Measurements from ENCODE around the gene PDHX.

Gene PDHX

DNA sequence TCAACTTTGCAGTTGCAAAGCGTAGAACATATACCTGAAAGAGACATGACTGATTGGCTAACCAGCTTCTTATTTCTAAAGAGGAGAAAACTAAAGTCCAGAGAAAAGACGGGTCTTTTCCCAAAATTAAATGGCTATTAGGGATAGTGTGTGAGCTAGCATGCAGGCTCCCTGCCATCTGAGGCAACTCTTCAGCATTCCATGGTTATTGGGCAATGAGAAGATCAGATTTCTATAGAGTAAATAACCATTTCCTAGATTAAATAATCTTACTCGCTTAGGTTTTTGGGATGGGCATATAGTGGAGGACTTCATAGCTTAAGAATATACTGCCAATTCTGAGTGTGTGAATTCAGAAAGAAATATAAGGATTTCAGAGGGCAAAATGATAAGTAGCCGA lies 95.0 kb downstream of the PDHX start:
- TF ChIP-seq, protein P1, sequence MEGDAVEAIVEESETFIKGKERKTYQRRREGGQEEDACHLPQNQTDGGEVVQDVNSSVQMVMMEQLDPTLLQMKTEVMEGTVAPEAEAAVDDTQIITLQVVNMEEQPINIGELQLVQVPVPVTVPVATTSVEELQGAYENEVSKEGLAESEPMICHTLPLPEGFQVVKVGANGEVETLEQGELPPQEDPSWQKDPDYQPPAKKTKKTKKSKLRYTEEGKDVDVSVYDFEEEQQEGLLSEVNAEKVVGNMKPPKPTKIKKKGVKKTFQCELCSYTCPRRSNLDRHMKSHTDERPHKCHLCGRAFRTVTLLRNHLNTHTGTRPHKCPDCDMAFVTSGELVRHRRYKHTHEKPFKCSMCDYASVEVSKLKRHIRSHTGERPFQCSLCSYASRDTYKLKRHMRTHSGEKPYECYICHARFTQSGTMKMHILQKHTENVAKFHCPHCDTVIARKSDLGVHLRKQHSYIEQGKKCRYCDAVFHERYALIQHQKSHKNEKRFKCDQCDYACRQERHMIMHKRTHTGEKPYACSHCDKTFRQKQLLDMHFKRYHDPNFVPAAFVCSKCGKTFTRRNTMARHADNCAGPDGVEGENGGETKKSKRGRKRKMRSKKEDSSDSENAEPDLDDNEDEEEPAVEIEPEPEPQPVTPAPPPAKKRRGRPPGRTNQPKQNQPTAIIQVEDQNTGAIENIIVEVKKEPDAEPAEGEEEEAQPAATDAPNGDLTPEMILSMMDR (conservative IDR thresholded peaks at IDR 0.05; ENCODE audit: low read length) = no peak
- no peak for TF ChIP-seq EZH2phosphoT487 (IDR thresholded peaks at IDR 0.05; ENCODE audit: borderline replicate concordance)
- Histone ChIP-seq H3K4me2 (ENCODE audit: low read depth, low read length, poor library complexity, severe bottlenecking) (no peak overlapping the region), H3K79me2 (ENCODE audit: insufficient read depth, low read length) (no peaks in the 10 kb centered on the region), H3F3A (ENCODE audit: low read depth) (no peaks in the 10 kb centered on the region), H3K4me1 (ENCODE audit: insufficient read depth, low read length, poor library complexity, severe bottlenecking) (peaks cover 11% of the 10 kb centered on the region), H3K27me3 (ENCODE audit: insufficient read depth, low read length, poor library complexity, severe bottlenecking) (no peaks in the 10 kb centered on the region), H3K4me3 (ENCODE audit: low read length, poor library complexity, severe bottlenecking) (no peak overlapping the region), H3K36me3 (ENCODE audit: insufficient read depth, low read length) (no peaks in the 10 kb centered on the region), H3K9ac (ENCODE audit: low read depth, low read length, poor library complexity, severe bottlenecking) (no peak overlapping the region), H4K20me1 (ENCODE audit: insufficient read depth, low read length, poor library complexity, severe bottlenecking) (no peaks in the 10 kb centered on the region), H3K9me2 (replicated peaks; ENCODE audit: low read depth, low read length) (no peaks in the 10 kb centered on the region), H3K9me3 (ENCODE audit: insufficient read depth, low read depth, low read length) (no peaks in the 10 kb centered on the region), H2AFZ (ENCODE audit: low read length) (no peak overlapping the region)

DNA sequence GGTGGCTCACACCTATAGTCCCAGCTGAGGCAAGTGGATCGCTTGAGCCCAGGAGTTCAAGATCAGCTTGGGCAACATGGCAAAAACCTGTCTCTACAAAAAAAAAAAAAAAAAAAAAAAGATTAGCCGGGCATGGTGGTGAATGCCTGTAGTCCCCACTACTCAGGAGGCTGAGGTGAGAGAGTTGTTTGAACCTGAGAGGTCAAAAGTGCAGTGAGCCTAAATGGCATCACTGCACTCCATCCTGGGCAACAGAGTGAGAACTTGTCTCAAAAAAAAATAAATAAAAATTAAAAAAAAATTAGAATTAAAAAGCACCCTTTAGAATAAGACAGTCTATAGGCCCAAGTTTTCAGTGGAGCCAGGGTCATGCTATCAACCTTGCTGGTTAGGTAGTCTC lies 95.5 kb downstream of the PDHX start:
- Histone ChIP-seq H3K4me1 (ENCODE audit: insufficient read depth, low read length, poor library complexity, severe bottlenecking) (peaks cover 11% of the 10 kb centered on the region), H4K20me1 (ENCODE audit: insufficient read depth, low read length, poor library complexity, severe bottlenecking) (no peaks in the 10 kb centered on the region), H3K9me3 (ENCODE audit: insufficient read depth, low read depth, low read length) (no peaks in the 10 kb centered on the region), H2AFZ (ENCODE audit: low read length) (no peak overlapping the region), H3K27me3 (ENCODE audit: insufficient read depth, low read length, poor library complexity, severe bottlenecking) (no peaks in the 10 kb centered on the region), H3K36me3 (ENCODE audit: insufficient read depth, low read length) (no peaks in the 10 kb centered on the region), H3F3A (ENCODE audit: low read depth) (no peaks in the 10 kb centered on the region), H3K4me3 (ENCODE audit: low read length, poor library complexity, severe bottlenecking) (no peak overlapping the region), H3K4me2 (ENCODE audit: low read depth, low read length, poor library complexity, severe bottlenecking) (no peak overlapping the region), H3K9ac (ENCODE audit: low read depth, low read length, poor library complexity, severe bottlenecking) (no peak overlapping the region), H3K79me2 (ENCODE audit: insufficient read depth, low read length) (no peaks in the 10 kb centered on the region), H3K9me2 (replicated peaks; ENCODE audit: low read depth, low read length) (no peaks in the 10 kb centered on the region)
- no peak for TF ChIP-seq EZH2phosphoT487 (IDR thresholded peaks at IDR 0.05; ENCODE audit: borderline replicate concordance)
- TF ChIP-seq, protein P1 (conservative IDR thresholded peaks at IDR 0.05; ENCODE audit: low read length) = no peak

DNA sequence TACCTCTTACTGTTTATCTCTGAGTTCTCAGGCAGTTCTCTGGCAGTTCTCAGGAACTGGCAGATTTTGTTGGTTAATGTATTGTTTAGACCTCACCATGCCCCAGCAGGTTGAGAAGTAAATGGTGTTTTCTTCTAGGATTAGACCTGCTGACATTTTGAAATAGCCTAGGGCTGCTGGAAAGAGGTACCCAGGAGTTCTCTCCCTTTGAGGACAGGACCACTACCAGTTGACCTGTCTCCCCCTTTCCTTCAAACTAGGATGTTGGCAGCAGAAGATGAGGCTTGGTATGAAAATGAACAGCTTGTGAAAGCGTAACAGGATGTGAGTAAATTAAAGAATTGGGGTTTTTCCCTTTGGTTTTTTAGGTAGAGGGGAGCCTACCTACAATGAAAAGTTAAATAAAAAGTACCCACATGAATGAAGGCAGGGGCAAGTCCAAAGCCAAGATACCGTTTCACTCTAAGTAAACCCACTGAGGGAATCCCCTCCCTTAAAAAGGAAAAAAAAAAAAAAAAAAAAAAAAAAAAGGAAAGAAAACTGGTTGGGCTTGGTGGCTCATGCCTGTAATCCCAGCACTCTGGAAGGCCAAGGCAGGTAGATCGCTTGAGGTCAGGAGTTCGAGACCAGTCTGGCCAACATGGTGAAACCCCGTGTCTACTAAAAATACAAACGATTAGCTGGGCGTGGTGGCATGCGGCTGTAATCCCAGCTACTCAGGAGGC lies 96.2 kb downstream of the PDHX start:
- TF ChIP-seq, protein P1 (conservative IDR thresholded peaks at IDR 0.05; ENCODE audit: low read length) = no peak
- TF ChIP-seq EZH2phosphoT487 (IDR thresholded peaks at IDR 0.05; ENCODE audit: borderline replicate concordance) = no peak
- Histone ChIP-seq H3K79me2 (ENCODE audit: insufficient read depth, low read length) (no peaks in the 10 kb centered on the region), H3K4me2 (ENCODE audit: low read depth, low read length, poor library complexity, severe bottlenecking) (no peak overlapping the region), H3K36me3 (ENCODE audit: insufficient read depth, low read length) (no peaks in the 10 kb centered on the region), H3K9me3 (ENCODE audit: insufficient read depth, low read depth, low read length) (no peaks in the 10 kb centered on the region), H3K9ac (ENCODE audit: low read depth, low read length, poor library complexity, severe bottlenecking) (no peak overlapping the region), H3K27me3 (ENCODE audit: insufficient read depth, low read length, poor library complexity, severe bottlenecking) (no peaks in the 10 kb centered on the region), H2AFZ (ENCODE audit: low read length) (no peak overlapping the region), H4K20me1 (ENCODE audit: insufficient read depth, low read length, poor library complexity, severe bottlenecking) (no peaks in the 10 kb centered on the region), H3K4me1 (ENCODE audit: insufficient read depth, low read length, poor library complexity, severe bottlenecking) (peaks cover 6% of the 10 kb centered on the region), H3F3A (ENCODE audit: low read depth) (no peaks in the 10 kb centered on the region), H3K4me3 (ENCODE audit: low read length, poor library complexity, severe bottlenecking) (no peak overlapping the region), H3K9me2 (replicated peaks; ENCODE audit: low read depth, low read length) (no peaks in the 10 kb centered on the region)

Measured in Loucy (cell line).